BE2C (cell line): ENCODE data around the gene CTSW.

Source experiments
- DNase-seq: peaks from one replicate; pipeline ENCODE4 v3.0.0-alpha.2; 2020
- H3K27me3 ChIP-seq: fragments of 250-450 bp; sonication (Bioruptor Pico); 2 replicates; pipeline ENCODE4 v1.5.1; 2020; ENCODE audit warnings: mild to moderate bottlenecking
- H3K36me3 ChIP-seq: fragments of 250-450 bp; sonication (Bioruptor Pico); 2 replicates; pipeline ENCODE4 v1.5.1; 2020; ENCODE audit warnings: mild to moderate bottlenecking
- H3K4me1 ChIP-seq: fragments of 250-450 bp; sonication (Bioruptor Pico); 2 replicates; pipeline ENCODE4 v1.5.1; 2020
- H3K4me3 ChIP-seq: 2 replicates; pipeline ENCODE4 v1.5.1; 2011; ENCODE audit warnings: low read depth, low read length
- H3K9me3 ChIP-seq: fragments of 250-450 bp; sonication (Bioruptor Pico); 2 replicates; pipeline ENCODE4 v1.5.1; 2020
- TF ChIP-seq, protein P1 (sequence below): IDR thresholded peaks from 2 replicates; pipeline ENCODE4 v1.5.1; 2012; ENCODE audit warnings: mild to moderate bottlenecking, low read depth, low read length

The CTSW gene

DNA sequence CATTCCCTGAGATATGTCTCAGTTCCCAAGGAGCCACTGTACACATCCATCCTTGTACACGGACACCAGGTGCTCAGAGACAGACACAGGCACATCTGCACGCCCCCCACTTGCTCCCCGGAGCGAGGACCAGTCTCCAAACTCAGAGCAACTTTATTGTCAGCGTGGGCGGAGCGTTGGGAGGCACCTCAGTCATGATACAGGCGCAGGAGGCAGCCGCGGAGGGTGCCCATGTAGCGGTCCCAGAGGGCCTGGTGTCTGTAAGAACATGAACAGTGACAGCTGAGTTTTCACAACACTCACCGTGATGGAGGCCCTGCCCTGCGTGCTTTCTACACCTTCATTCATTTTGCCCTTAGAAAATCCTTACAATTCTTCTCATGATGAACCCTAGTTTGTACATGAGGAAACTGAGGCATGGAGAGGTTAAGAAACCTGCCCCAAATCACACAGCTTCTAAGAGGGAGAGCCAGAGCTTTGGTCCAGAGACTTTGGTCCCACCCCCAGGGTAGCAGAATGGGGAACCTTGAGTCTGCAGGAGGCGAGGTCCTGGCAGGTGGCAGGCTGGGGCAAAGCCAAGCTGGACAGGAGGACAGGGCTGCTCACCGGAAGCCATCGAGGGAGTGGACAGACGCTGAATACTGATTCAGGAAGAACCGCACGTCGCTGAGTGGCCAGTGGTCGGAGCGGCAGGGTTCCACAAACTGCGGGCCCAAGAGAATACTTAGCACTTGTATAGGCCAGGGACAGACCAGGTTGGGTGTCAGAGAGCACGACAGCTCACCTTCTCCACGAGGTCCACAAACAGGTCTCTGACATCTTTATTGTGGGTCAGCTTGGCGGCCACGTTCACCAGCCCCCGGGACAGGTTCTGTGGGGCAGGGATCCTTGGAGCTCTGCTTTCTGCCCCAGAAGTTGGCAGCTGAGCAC lies 4.4 kb downstream of the CTSW start:
- Histone ChIP-seq H3K4me3 (no peak overlapping the region), H3K27me3 (no peaks in the 10 kb centered on the region), H3K4me1 (no peaks in the 10 kb centered on the region), H3K9me3 (no peaks in the 10 kb centered on the region), H3K36me3 (peaks cover 35% of the 10 kb centered on the region)
- TF ChIP-seq, protein P1, sequence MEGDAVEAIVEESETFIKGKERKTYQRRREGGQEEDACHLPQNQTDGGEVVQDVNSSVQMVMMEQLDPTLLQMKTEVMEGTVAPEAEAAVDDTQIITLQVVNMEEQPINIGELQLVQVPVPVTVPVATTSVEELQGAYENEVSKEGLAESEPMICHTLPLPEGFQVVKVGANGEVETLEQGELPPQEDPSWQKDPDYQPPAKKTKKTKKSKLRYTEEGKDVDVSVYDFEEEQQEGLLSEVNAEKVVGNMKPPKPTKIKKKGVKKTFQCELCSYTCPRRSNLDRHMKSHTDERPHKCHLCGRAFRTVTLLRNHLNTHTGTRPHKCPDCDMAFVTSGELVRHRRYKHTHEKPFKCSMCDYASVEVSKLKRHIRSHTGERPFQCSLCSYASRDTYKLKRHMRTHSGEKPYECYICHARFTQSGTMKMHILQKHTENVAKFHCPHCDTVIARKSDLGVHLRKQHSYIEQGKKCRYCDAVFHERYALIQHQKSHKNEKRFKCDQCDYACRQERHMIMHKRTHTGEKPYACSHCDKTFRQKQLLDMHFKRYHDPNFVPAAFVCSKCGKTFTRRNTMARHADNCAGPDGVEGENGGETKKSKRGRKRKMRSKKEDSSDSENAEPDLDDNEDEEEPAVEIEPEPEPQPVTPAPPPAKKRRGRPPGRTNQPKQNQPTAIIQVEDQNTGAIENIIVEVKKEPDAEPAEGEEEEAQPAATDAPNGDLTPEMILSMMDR = no peak
- DNase-seq = no peak

DNA sequence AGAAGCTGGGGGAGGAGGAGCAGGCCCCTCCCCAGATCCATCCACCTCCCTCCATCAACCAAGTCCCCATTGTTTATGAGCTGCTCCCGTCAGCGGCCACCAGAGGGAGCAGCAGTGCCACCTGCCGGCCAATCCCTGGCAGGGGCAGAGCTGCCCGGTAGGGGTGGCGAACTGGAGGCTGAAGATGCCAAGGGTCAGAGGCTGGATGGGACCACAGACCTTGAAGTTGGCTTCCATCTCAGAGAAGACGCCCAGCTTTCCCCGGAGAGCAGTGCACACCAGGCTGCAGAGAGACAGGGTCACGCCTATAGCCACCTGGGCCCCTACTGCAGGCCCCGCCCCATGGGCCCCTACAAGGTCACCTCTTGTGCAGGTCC lies 5.1 kb downstream of the CTSW start:
- TF ChIP-seq, protein P1 = peak; percentile 100
- peaks cover 3% of the 10 kb centered on the region for H3K4me1 ChIP-seq
- H3K4me3 ChIP-seq = no peak overlapping the region
- DNase-seq = peak; percentile 84
- H3K9me3 ChIP-seq = no peaks in the 10 kb centered on the region
- no peaks in the 10 kb centered on the region for H3K27me3 ChIP-seq
- H3K36me3 ChIP-seq = peaks cover 35% of the 10 kb centered on the region

DNA sequence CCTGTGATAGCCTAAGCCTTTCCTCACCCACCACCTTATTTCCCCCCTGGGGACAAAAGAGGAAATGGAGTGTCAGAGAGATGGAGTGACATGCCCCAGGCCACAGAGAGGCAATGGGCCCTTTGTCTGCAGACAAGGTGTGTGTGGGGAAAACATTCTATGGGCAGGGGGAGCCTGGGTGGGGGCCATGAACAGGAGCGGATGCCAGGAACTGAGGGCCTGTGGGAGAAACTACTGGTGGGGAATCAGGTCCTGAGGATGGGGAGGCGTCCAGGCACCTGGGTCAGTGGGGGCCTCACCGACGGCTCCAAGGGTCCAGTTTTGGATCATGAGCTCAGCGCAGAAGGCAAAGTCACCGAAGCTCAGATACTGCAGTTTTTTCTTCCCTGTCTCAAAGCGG lies 5.6 kb downstream of the CTSW start:
- TF ChIP-seq, protein P1 = no peak
- Histone ChIP-seq H3K4me1 (peaks cover 8% of the 10 kb centered on the region), H3K27me3 (no peaks in the 10 kb centered on the region), H3K9me3 (no peaks in the 10 kb centered on the region), H3K36me3 (peaks cover 35% of the 10 kb centered on the region), H3K4me3 (no peak overlapping the region)
- no peak for DNase-seq

DNA sequence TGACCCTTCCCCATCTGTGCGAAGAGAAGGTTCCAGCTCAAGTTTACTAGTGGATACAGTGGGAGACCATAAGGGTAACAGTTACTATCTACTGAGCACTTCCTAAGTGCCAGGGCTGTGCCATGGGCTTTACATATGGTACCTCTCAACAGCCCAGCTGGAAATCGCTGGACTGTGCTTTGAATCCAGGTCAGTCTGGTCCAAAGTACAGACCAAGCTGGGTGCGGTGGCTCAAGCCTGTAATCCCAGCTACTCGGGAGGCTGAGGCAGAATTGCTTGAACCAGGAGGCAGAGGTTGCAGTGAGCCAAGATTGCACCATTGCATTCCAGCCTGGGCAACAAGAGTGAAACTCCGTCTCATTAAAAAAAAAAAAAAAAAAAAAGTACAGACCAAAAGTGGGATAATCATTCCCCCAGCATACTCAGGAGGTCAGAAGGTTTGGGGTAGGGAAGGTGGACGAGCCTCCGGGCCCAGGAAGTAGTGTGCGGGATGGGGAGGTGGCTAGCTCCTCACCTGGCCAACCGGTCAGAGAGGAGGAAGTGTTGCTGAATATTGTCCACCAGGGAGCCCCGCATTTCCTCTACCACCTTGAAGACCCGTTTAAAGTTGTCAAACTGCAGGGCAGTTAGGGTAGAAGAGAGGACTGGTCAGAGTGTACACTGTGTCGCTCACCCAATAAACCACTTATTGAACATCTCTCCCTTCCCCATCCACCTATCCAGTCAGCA lies 6.3 kb downstream of the CTSW start:
- H3K36me3 ChIP-seq = peaks cover 35% of the 10 kb centered on the region
- H3K27me3 ChIP-seq = no peaks in the 10 kb centered on the region
- TF ChIP-seq, protein P1 = no peak
- peaks cover 8% of the 10 kb centered on the region for H3K4me1 ChIP-seq
- H3K9me3 ChIP-seq = no peaks in the 10 kb centered on the region
- H3K4me3 ChIP-seq = no peak overlapping the region
- DNase-seq = no peak

DNA sequence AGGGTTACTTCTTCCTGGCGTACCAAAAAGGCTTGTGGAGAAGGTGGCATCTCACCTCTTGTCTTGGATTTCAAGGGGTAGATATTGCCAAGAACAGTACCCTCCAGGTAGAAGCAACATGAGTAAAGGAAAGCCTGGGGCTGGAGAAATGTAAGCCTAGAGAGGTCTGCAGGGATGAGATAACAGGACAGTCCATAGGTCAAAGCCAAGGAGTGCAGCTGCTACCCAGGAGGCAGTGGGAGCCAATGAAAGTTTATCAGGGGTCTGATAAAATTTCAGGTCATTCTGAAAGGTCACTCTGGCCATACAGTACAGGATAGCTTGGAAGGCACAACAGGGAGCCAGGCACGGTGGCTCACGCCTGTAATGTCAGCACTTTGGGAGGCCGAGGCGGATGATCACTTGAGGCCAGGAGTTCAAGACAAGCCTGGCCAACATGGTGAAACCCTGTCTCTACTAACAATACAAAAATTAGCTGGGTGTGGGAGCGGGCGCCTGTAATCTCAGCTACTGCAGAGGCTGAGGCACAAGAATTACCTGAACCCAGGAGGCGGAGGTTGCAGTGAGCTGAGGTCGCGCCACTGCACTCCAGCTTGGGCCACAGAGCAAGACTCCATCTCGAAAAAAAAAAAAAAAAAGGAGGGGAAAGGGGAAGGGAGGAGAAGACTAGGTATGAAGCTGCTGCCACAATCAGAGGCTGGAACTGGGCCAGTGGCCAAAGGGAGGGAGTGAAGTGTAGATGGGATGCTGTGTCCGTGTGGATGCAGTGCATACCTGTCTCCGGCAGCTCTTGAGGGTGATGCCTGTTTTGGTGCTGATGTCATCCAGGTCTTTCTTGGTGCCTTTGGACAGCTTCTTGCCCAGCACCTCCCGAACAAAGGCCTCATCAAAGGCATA lies 7.4 kb downstream of the CTSW start:
- no peak for DNase-seq
- H3K36me3 ChIP-seq = peaks cover 35% of the 10 kb centered on the region
- TF ChIP-seq, protein P1 = no peak
- H3K4me1 ChIP-seq = peaks cover 8% of the 10 kb centered on the region
- peak overlapping the region; percentile 77 for H3K4me3 ChIP-seq
- no peaks in the 10 kb centered on the region for H3K9me3 ChIP-seq
- no peaks in the 10 kb centered on the region for H3K27me3 ChIP-seq
